NCI-H446 treated with DMSO at 0.1 percent for 48 hours (cell line): ENCODE data around the gene UNC13B.

Experiments used
- DNase-seq: peaks from one replicate; lab custom pipeline; 2025; lab: John Stamatoyannopoulos, UW

UNC13B gene

GRCh38 chr9:35335164-35335563 is 173.4 kb downstream of the UNC13B start:
- no peak for DNase-seq

GRCh38 chr9:35338086-35338485 is 176.3 kb downstream of the UNC13B start:
- DNase-seq: no peak

GRCh38 chr9:35338561-35339274 is 176.9 kb downstream of the UNC13B start:
- no peak for DNase-seq

GRCh38 chr9:35340046-35340445 is 178.2 kb downstream of the UNC13B start:
- no peak for DNase-seq

GRCh38 chr9:35341021-35341420 is 179.2 kb downstream of the UNC13B start:
- no peak for DNase-seq

- no peak for DNase-seq
These were observed 179.8 kb downstream of the UNC13B start for GRCh38 chr9:35341585-35341984.

- no peak for DNase-seq
These were observed 180.6 kb downstream of the UNC13B start for GRCh38 chr9:35342221-35342958.

GRCh38 chr9:35348109-35348508 is 186.3 kb downstream of the UNC13B start:
- no peak for DNase-seq

GRCh38 chr9:35349287-35349990 is 187.6 kb downstream of the UNC13B start:
- DNase-seq: no peak

GRCh38 chr9:35350212-35350611 is 188.4 kb downstream of the UNC13B start:
- DNase-seq: no peak

- DNase-seq: no peak
These were observed 189.2 kb downstream of the UNC13B start for GRCh38 chr9:35350827-35351549.

GRCh38 chr9:35353731-35354365 is 192.0 kb downstream of the UNC13B start:
- DNase-seq: no peak

GRCh38 chr9:35355939-35356338 is 194.1 kb downstream of the UNC13B start:
- DNase-seq: no peak

- DNase-seq: no peak
These were observed 195.3 kb downstream of the UNC13B start for GRCh38 chr9:35357116-35357515.

GRCh38 chr9:35357826-35358225 is 196.0 kb downstream of the UNC13B start:
- DNase-seq: no peak

GRCh38 chr9:35364817-35365585 is 203.2 kb downstream of the UNC13B start:
- no peak for DNase-seq

GRCh38 chr9:35366627-35367026 is 204.8 kb downstream of the UNC13B start:
- no peak for DNase-seq

GRCh38 chr9:35367451-35367850 is 205.6 kb downstream of the UNC13B start:
- DNase-seq: no peak

GRCh38 chr9:35370241-35370640 is 208.4 kb downstream of the UNC13B start:
- DNase-seq: no peak

- DNase-seq: no peak
These were observed 212.6 kb downstream of the UNC13B start for GRCh38 chr9:35374436-35374835.

GRCh38 chr9:35374910-35375309 is 213.1 kb downstream of the UNC13B start:
- DNase-seq: no peak
